RWPE2 (cell line): ENCODE data around the gene HOXD8.

ENCODE experiments used
- ATAC-seq: fragments of 200-7000 bp; cut with Tn5 transposase; 3 replicates; pipeline ENCODE4 v1.9.1; 2021; ENCODE audit warnings: low read depth
- DNase-seq: peaks from one replicate; pipeline ENCODE4 v3.0.0-alpha.2; 2020; ENCODE audit warnings: low spot score
- H3K27ac ChIP-seq: fragments of 450-650 bp; 2 replicates; pipeline ENCODE4 v1.5.1; 2017; ENCODE audit warnings: mild to moderate bottlenecking; ENCODE audit not compliant: poor library complexity, severe bottlenecking
- H3K27me3 ChIP-seq: fragments of 250-450 bp; sonication (Bioruptor Pico); 2 replicates; pipeline ENCODE4 v1.5.1; 2021; ENCODE audit warnings: mild to moderate bottlenecking, moderate library complexity; ENCODE audit not compliant: insufficient read depth, poor library complexity, severe bottlenecking
- H3K36me3 ChIP-seq: fragments of 250-450 bp; sonication (Bioruptor Pico); 2 replicates; pipeline ENCODE4 v1.5.1; 2020; ENCODE audit warnings: low read depth, mild to moderate bottlenecking, moderate library complexity
- H3K4me1 ChIP-seq: fragments of 250-450 bp; sonication (Bioruptor Pico); 2 replicates; pipeline ENCODE4 v1.5.1; 2021; ENCODE audit warnings: mild to moderate bottlenecking, moderate library complexity; ENCODE audit not compliant: insufficient read depth, poor library complexity, severe bottlenecking
- H3K4me3 ChIP-seq: fragments of 250-450 bp; sonication (Bioruptor Pico); 2 replicates; pipeline ENCODE4 v1.5.1; 2021; ENCODE audit warnings: mild to moderate bottlenecking, moderate library complexity; ENCODE audit not compliant: severe bottlenecking
- H3K9me3 ChIP-seq: fragments of 250-450 bp; sonication (Bioruptor Pico); 2 replicates; pipeline ENCODE4 v1.5.1; 2021; ENCODE audit warnings: mild to moderate bottlenecking, moderate library complexity; ENCODE audit not compliant: severe bottlenecking
- TF ChIP-seq, protein P1 (sequence below): fragments of 450-650 bp; IDR thresholded peaks from one replicate; pipeline ENCODE4 v1.5.1; 2017; ENCODE audit warnings: mild to moderate bottlenecking, moderate library complexity; ENCODE audit not compliant: poor library complexity, severe bottlenecking

HOXD8 gene

GRCh38 chr2:176091329-176092258 lies 37.9 kb upstream of the HOXD8 start:
- no peak for ATAC-seq
- TF ChIP-seq, protein P1, sequence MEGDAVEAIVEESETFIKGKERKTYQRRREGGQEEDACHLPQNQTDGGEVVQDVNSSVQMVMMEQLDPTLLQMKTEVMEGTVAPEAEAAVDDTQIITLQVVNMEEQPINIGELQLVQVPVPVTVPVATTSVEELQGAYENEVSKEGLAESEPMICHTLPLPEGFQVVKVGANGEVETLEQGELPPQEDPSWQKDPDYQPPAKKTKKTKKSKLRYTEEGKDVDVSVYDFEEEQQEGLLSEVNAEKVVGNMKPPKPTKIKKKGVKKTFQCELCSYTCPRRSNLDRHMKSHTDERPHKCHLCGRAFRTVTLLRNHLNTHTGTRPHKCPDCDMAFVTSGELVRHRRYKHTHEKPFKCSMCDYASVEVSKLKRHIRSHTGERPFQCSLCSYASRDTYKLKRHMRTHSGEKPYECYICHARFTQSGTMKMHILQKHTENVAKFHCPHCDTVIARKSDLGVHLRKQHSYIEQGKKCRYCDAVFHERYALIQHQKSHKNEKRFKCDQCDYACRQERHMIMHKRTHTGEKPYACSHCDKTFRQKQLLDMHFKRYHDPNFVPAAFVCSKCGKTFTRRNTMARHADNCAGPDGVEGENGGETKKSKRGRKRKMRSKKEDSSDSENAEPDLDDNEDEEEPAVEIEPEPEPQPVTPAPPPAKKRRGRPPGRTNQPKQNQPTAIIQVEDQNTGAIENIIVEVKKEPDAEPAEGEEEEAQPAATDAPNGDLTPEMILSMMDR = no peak
- Histone ChIP-seq H3K4me1 (no peaks in the 10 kb centered on the region), H3K9me3 (no peaks in the 10 kb centered on the region), H3K27ac (no peak overlapping the region), H3K36me3 (no peaks in the 10 kb centered on the region), H3K27me3 (peaks cover 97% of the 10 kb centered on the region), H3K4me3 (no peak overlapping the region)
- no peak for DNase-seq

- H3K27me3 ChIP-seq = peaks cover 97% of the 10 kb centered on the region
- no peaks in the 10 kb centered on the region for H3K4me1 ChIP-seq
- no peaks in the 10 kb centered on the region for H3K36me3 ChIP-seq
- ATAC-seq = peak; percentile 67
- no peak within 1 kb of the TSS for H3K27ac ChIP-seq
- DNase-seq = no peak
- no peaks in the 10 kb centered on the region for H3K9me3 ChIP-seq
- H3K4me3 ChIP-seq = peak within 1 kb of the TSS; percentile 39
- TF ChIP-seq, protein P1 = no peak
These were observed 37.0 kb upstream of the HOXD8 start, which contains the start of gene HOXD13 for GRCh38 chr2:176092270-176093144. TSS of gene HOXD13 (plus strand) at chr2:176092721. CDS start at chr2:176092891, 170 bp downstream.

- H3K27me3 ChIP-seq = peaks cover 95% of the 10 kb centered on the region
- no peaks in the 10 kb centered on the region for H3K4me1 ChIP-seq
- TF ChIP-seq, protein P1 = peak; percentile 46
- H3K4me3 ChIP-seq = peak overlapping the region; percentile 39
- peak; percentile 13; the same call in 2 of the 3 replicates for ATAC-seq
- H3K27ac ChIP-seq = no peak overlapping the region
- no peak for DNase-seq
- no peaks in the 10 kb centered on the region for H3K9me3 ChIP-seq
- H3K36me3 ChIP-seq = no peaks in the 10 kb centered on the region
These were observed 36.2 kb upstream of the HOXD8 start for GRCh38 chr2:176093145-176093897.

GRCh38 chr2:176093898-176094249 lies 35.6 kb upstream of the HOXD8 start:
- H3K27me3 ChIP-seq = peaks cover 93% of the 10 kb centered on the region
- H3K9me3 ChIP-seq = no peaks in the 10 kb centered on the region
- H3K4me3 ChIP-seq = peak overlapping the region; percentile 39

More at GRCh38 chr2:176093898-176094249, 35.6 kb upstream of the HOXD8 start:
- TF ChIP-seq, protein P1 = no peak
- ATAC-seq (no peak), DNase-seq (no peak)
- H3K36me3 ChIP-seq = no peaks in the 10 kb centered on the region
- H3K27ac ChIP-seq = no peak overlapping the region
- no peaks in the 10 kb centered on the region for H3K4me1 ChIP-seq
